Measurements from ENCODE around the gene CSRP2. TPM values are rescaled to one million over a fixed set of nuclear protein-coding genes. Genes with fewer than 3 reads are reported as not detected.

CSRP2 gene
- polyA plus RNA-seq, 2 donors: 33.6 to 91.5 TPM

GRCh38 chr12:76895796-76896195, 17.0 kb upstream of the CSRP2 start:
- H3K9me3 ChIP-seq (ENCODE audit: control insufficient read depth in 2 of 2, insufficient read depth in 1 of 2, low read depth in 1 of 2, low read length in 1 of 2): no peaks in the 10 kb centered on the region
- no peaks in the 10 kb centered on the region for H3K27me3 ChIP-seq (ENCODE audit: control insufficient read depth in 1 of 2, insufficient read depth in 2 of 2, low read length in 2 of 2)
- peaks cover 0 to 4% of the 10 kb centered on the region in 2 donors for H3K4me1 ChIP-seq (ENCODE audit: control insufficient read depth in 2 of 2, insufficient read depth in 2 of 2, low read length in 1 of 2)
- WGBS, 2 donors: 91 to 97% methylated on average over 5 of the region's 5 CpGs
- no peak overlapping the region for H3K4me3 ChIP-seq (ENCODE audit: low read depth in 1 of 2, low read length in 2 of 2)
- no peak overlapping the region for H3K27ac ChIP-seq (ENCODE audit: low read depth in 2 of 2, low read length in 1 of 2)
- no peaks in the 10 kb centered on the region for H3K36me3 ChIP-seq (ENCODE audit: control insufficient read depth in 2 of 2, insufficient read depth in 2 of 2, low read length in 1 of 2)

- Histone ChIP-seq H3K4me1 (ENCODE audit: control insufficient read depth in 2 of 2, insufficient read depth in 2 of 2, low read length in 1 of 2) (peaks cover 0 to 4% of the 10 kb centered on the region in 2 donors), H3K9me3 (ENCODE audit: control insufficient read depth in 2 of 2, insufficient read depth in 1 of 2, low read depth in 1 of 2, low read length in 1 of 2) (no peaks in the 10 kb centered on the region), H3K27me3 (ENCODE audit: control insufficient read depth in 1 of 2, insufficient read depth in 2 of 2, low read length in 2 of 2) (no peaks in the 10 kb centered on the region), H3K4me3 (ENCODE audit: low read depth in 1 of 2, low read length in 2 of 2) (no peak overlapping the region), H3K36me3 (ENCODE audit: control insufficient read depth in 2 of 2, insufficient read depth in 2 of 2, low read length in 1 of 2) (no peaks in the 10 kb centered on the region), H3K27ac (ENCODE audit: low read depth in 2 of 2, low read length in 1 of 2) (no peak overlapping the region)
- WGBS, 2 donors: 78 to 83% methylated on average over 3 of the region's 3 CpGs
Observed at GRCh38 chr12:76891609-76892008, 12.8 kb upstream of the CSRP2 start.

- Histone ChIP-seq H3K27me3 (ENCODE audit: control insufficient read depth in 1 of 2, insufficient read depth in 2 of 2, low read length in 2 of 2) (no peaks in the 10 kb centered on the region), H3K9me3 (ENCODE audit: control insufficient read depth in 2 of 2, insufficient read depth in 1 of 2, low read depth in 1 of 2, low read length in 1 of 2) (no peaks in the 10 kb centered on the region), H3K4me3 (ENCODE audit: low read depth in 1 of 2, low read length in 2 of 2) (no peak overlapping the region), H3K36me3 (ENCODE audit: control insufficient read depth in 2 of 2, insufficient read depth in 2 of 2, low read length in 1 of 2) (no peaks in the 10 kb centered on the region), H3K27ac (ENCODE audit: low read depth in 2 of 2, low read length in 1 of 2) (no peak overlapping the region), H3K4me1 (ENCODE audit: control insufficient read depth in 2 of 2, insufficient read depth in 2 of 2, low read length in 1 of 2) (no peaks in the 10 kb centered on the region)
- 41 to 45% methylated on average over 8 of the region's 8 CpGs for whole genome bisulfite sequencing, 2 donors
Observed at GRCh38 chr12:76890151-76891143, 11.6 kb upstream of the CSRP2 start.

- WGBS, 2 donors: 94 to 95% methylated on average over 1 of the region's 1 CpG
- no peak overlapping the region for H3K4me3 ChIP-seq (ENCODE audit: low read depth in 1 of 2, low read length in 2 of 2)
- H3K4me1 ChIP-seq (ENCODE audit: control insufficient read depth in 2 of 2, insufficient read depth in 2 of 2, low read length in 1 of 2): no peaks in the 10 kb centered on the region
- no peaks in the 10 kb centered on the region for H3K27me3 ChIP-seq (ENCODE audit: control insufficient read depth in 1 of 2, insufficient read depth in 2 of 2, low read length in 2 of 2)
- peaks cover 0 to 1% of the 10 kb centered on the region in 2 donors for H3K9me3 ChIP-seq (ENCODE audit: control insufficient read depth in 2 of 2, insufficient read depth in 1 of 2, low read depth in 1 of 2, low read length in 1 of 2)
- no peak overlapping the region for H3K27ac ChIP-seq (ENCODE audit: low read depth in 2 of 2, low read length in 1 of 2)
- H3K36me3 ChIP-seq (ENCODE audit: control insufficient read depth in 2 of 2, insufficient read depth in 2 of 2, low read length in 1 of 2): no peaks in the 10 kb centered on the region
Observed at GRCh38 chr12:76888775-76889174, 10.0 kb upstream of the CSRP2 start.

DNA sequence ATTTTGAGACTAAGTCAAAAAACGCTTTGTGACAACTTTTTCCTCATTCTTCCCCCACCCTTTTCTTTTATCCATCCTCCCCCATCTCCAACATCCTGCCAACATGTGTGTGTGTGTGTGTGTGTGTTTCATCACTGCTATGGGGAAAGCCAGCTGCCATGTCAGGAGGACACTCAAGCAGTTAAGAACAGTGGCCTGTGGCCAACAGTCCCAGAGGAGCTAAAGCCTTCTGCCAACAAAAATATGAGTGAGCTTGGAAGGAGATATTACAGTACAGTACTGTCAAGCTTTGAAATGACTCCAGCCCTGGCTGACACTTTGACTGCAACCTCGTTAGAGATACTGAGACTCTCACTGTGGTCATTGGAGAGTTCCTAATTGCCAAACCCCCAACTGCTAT, 5.0 kb upstream of the CSRP2 start:
- Histone ChIP-seq H3K36me3 (ENCODE audit: control insufficient read depth in 2 of 2, insufficient read depth in 2 of 2, low read length in 1 of 2) (no peaks in the 10 kb centered on the region), H3K9me3 (ENCODE audit: control insufficient read depth in 2 of 2, insufficient read depth in 1 of 2, low read depth in 1 of 2, low read length in 1 of 2) (peaks cover 0 to 5% of the 10 kb centered on the region in 2 donors), H3K4me1 (ENCODE audit: control insufficient read depth in 2 of 2, insufficient read depth in 2 of 2, low read length in 1 of 2) (no peaks in the 10 kb centered on the region), H3K27me3 (ENCODE audit: control insufficient read depth in 1 of 2, insufficient read depth in 2 of 2, low read length in 2 of 2) (no peaks in the 10 kb centered on the region), H3K4me3 (ENCODE audit: low read depth in 1 of 2, low read length in 2 of 2) (no peak overlapping the region), H3K27ac (ENCODE audit: low read depth in 2 of 2, low read length in 1 of 2) (no peak overlapping the region)
- WGBS, 2 donors: 32 to 43% methylated on average over 2 of the region's 2 CpGs

GRCh38 chr12:76883151-76883550, 4.3 kb upstream of the CSRP2 start:
- Histone ChIP-seq H3K36me3 (ENCODE audit: control insufficient read depth in 2 of 2, insufficient read depth in 2 of 2, low read length in 1 of 2) (no peaks in the 10 kb centered on the region), H3K4me1 (ENCODE audit: control insufficient read depth in 2 of 2, insufficient read depth in 2 of 2, low read length in 1 of 2) (peaks cover 0 to 2% of the 10 kb centered on the region in 2 donors), H3K27ac (ENCODE audit: low read depth in 2 of 2, low read length in 1 of 2) (no peak overlapping the region), H3K27me3 (ENCODE audit: control insufficient read depth in 1 of 2, insufficient read depth in 2 of 2, low read length in 2 of 2) (no peaks in the 10 kb centered on the region), H3K9me3 (ENCODE audit: control insufficient read depth in 2 of 2, insufficient read depth in 1 of 2, low read depth in 1 of 2, low read length in 1 of 2) (peaks cover 0 to 5% of the 10 kb centered on the region in 2 donors), H3K4me3 (ENCODE audit: low read depth in 1 of 2, low read length in 2 of 2) (no peak overlapping the region)
- 74 to 75% methylated on average over 6 of the region's 6 CpGs for WGBS, 2 donors

GRCh38 chr12:76882367-76882766, 3.5 kb upstream of the CSRP2 start:
- Histone ChIP-seq H3K4me1 (ENCODE audit: control insufficient read depth in 2 of 2, insufficient read depth in 2 of 2, low read length in 1 of 2) (peaks cover 0 to 2% of the 10 kb centered on the region in 2 donors), H3K27me3 (ENCODE audit: control insufficient read depth in 1 of 2, insufficient read depth in 2 of 2, low read length in 2 of 2) (no peaks in the 10 kb centered on the region), H3K27ac (ENCODE audit: low read depth in 2 of 2, low read length in 1 of 2) (no peak overlapping the region), H3K9me3 (ENCODE audit: control insufficient read depth in 2 of 2, insufficient read depth in 1 of 2, low read depth in 1 of 2, low read length in 1 of 2) (peaks cover 0 to 5% of the 10 kb centered on the region in 2 donors), H3K36me3 (ENCODE audit: control insufficient read depth in 2 of 2, insufficient read depth in 2 of 2, low read length in 1 of 2) (no peaks in the 10 kb centered on the region), H3K4me3 (ENCODE audit: low read depth in 1 of 2, low read length in 2 of 2) (no peak overlapping the region)
- whole genome bisulfite sequencing, 2 donors: 74 to 87% methylated on average over 1 of the region's 1 CpG

DNA sequence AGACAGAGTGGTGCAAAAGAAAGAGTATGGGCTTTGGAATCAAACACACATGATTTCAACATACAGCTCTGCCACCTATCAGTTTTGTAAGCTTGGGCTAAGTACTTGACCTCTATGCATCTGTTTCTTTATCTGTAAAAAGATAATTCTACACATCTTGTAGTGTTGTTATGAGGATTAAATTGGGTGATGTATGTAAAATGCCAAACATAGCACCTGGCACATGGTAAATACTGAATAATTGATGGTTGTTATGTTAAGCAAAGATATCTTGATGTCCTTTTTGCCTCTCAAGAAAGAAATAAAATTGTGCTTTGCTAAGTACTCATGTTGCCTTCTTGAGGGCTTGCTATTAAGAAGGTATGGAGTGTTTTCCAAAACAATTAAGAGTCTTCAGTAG, 2.3 kb upstream of the CSRP2 start:
- peaks cover 2 to 4% of the 10 kb centered on the region in 2 donors for H3K4me1 ChIP-seq (ENCODE audit: control insufficient read depth in 2 of 2, insufficient read depth in 2 of 2, low read length in 1 of 2)
- H3K27ac ChIP-seq (ENCODE audit: low read depth in 2 of 2, low read length in 1 of 2): no peak overlapping the region
- H3K4me3 ChIP-seq (ENCODE audit: low read depth in 1 of 2, low read length in 2 of 2): no peak overlapping the region
- no peaks in the 10 kb centered on the region for H3K27me3 ChIP-seq (ENCODE audit: control insufficient read depth in 1 of 2, insufficient read depth in 2 of 2, low read length in 2 of 2)
- no peaks in the 10 kb centered on the region for H3K36me3 ChIP-seq (ENCODE audit: control insufficient read depth in 2 of 2, insufficient read depth in 2 of 2, low read length in 1 of 2)
- peaks cover 0 to 5% of the 10 kb centered on the region in 2 donors for H3K9me3 ChIP-seq (ENCODE audit: control insufficient read depth in 2 of 2, insufficient read depth in 1 of 2, low read depth in 1 of 2, low read length in 1 of 2)

- peaks cover 0 to 5% of the 10 kb centered on the region in 2 donors for H3K9me3 ChIP-seq (ENCODE audit: control insufficient read depth in 2 of 2, insufficient read depth in 1 of 2, low read depth in 1 of 2, low read length in 1 of 2)
- H3K27me3 ChIP-seq (ENCODE audit: control insufficient read depth in 1 of 2, insufficient read depth in 2 of 2, low read length in 2 of 2): no peaks in the 10 kb centered on the region
- H3K4me1 ChIP-seq (ENCODE audit: control insufficient read depth in 2 of 2, insufficient read depth in 2 of 2, low read length in 1 of 2): peaks cover 2 to 4% of the 10 kb centered on the region in 2 donors
- no peaks in the 10 kb centered on the region for H3K36me3 ChIP-seq (ENCODE audit: control insufficient read depth in 2 of 2, insufficient read depth in 2 of 2, low read length in 1 of 2)
- WGBS, 2 donors: 86 to 94% methylated on average over 7 of the region's 7 CpGs
- no peak overlapping the region for H3K4me3 ChIP-seq (ENCODE audit: low read depth in 1 of 2, low read length in 2 of 2)
- no peak overlapping the region for H3K27ac ChIP-seq (ENCODE audit: low read depth in 2 of 2, low read length in 1 of 2)
Observed at GRCh38 chr12:76880519-76881023, 1.8 kb upstream of the CSRP2 start.
